SH-SY5Y (cell line): ENCODE measurements around the gene TEDC1.

Source experiments
- GATA2 ChIP-seq: IDR thresholded peaks from 2 replicates; pipeline ENCODE4 v1.6.1; 2011; ENCODE audit warnings: mild to moderate bottlenecking, low read depth, low read length
- GATA3 ChIP-seq: IDR thresholded peaks from 2 replicates; pipeline ENCODE4 v1.6.1; 2011; ENCODE audit warnings: low read depth, mild to moderate bottlenecking, low read length, moderate library complexity

The TEDC1 gene

GRCh38 chr14:105490572-105491365 is at the start of gene TEDC1:
TEDC1 (plus strand) TSS chr14:105491246; CDS start chr14:105491376, 130 bp downstream.
- no peak for TF ChIP-seq GATA3
- TF ChIP-seq GATA2, result peak; percentile 22; the same call in 1 of the 2 replicates

- TF ChIP-seq GATA2 (no peak), GATA3 (no peak)
Measured at GRCh38 chr14:105442125-105442524, 48.9 kb upstream of the TEDC1 start.

GRCh38 chr14:105442834-105443233 is 48.2 kb upstream of the TEDC1 start:
- no peak for TF ChIP-seq GATA2
- TF ChIP-seq GATA3, result no peak

- TF ChIP-seq GATA3 (no peak), GATA2 (no peak)
Measured at GRCh38 chr14:105444859-105445258, 46.2 kb upstream of the TEDC1 start.

GRCh38 chr14:105445290-105445689 is 45.8 kb upstream of the TEDC1 start:
- no peak for TF ChIP-seq GATA2
- no peak for TF ChIP-seq GATA3

GRCh38 chr14:105445901-105446845 is 44.9 kb upstream of the TEDC1 start:
- TF ChIP-seq GATA3 (no peak), GATA2 (no peak)

- TF ChIP-seq GATA2 (no peak), GATA3 (no peak)
Measured at GRCh38 chr14:105446971-105447370, 44.1 kb upstream of the TEDC1 start.

- TF ChIP-seq GATA2 (no peak), GATA3 (no peak)
Measured at GRCh38 chr14:105447651-105448640, 43.1 kb upstream of the TEDC1 start.

GRCh38 chr14:105448706-105449111 is 42.3 kb upstream of the TEDC1 start:
- TF ChIP-seq GATA3, result no peak

GRCh38 chr14:105449276-105450122 is 41.5 kb upstream of the TEDC1 start:
- TF ChIP-seq GATA3 (no peak), GATA2 (no peak)

- TF ChIP-seq GATA3, result no peak
- TF ChIP-seq GATA2, result no peak
Measured at GRCh38 chr14:105450123-105450505, 40.9 kb upstream of the TEDC1 start.

- no peak for TF ChIP-seq GATA2
- no peak for TF ChIP-seq GATA3
Measured at GRCh38 chr14:105450864-105451720, 40.0 kb upstream of the TEDC1 start.
